KMS-11 (cell line): ENCODE data around the gene HDAC4.

Source experiments
- H2AFZ ChIP-seq: fragments of 200-600 bp; sonication (generic); 2 replicates; pipeline ENCODE4 v1.6.1; 2016; ENCODE audit warnings: antibody characterized with exemption, mixed run types, low read depth
- H3K27ac ChIP-seq: fragments of 200-600 bp; sonication (generic); 2 replicates; pipeline ENCODE4 v1.6.1; 2016; ENCODE audit warnings: mild to moderate bottlenecking, mixed run types
- H3K27me3 ChIP-seq: fragments of 200-600 bp; sonication (generic); 2 replicates; pipeline ENCODE4 v1.6.1; 2017; ENCODE audit warnings: mild to moderate bottlenecking, low read depth, mixed run types, moderate library complexity; ENCODE audit not compliant: insufficient read depth
- H3K36me3 ChIP-seq: fragments of 200-600 bp; sonication (generic); 2 replicates; pipeline ENCODE4 v1.6.1; 2017; ENCODE audit warnings: mild to moderate bottlenecking, mixed run types; ENCODE audit not compliant: insufficient read depth
- H3K4me1 ChIP-seq: fragments of 200-600 bp; sonication (generic); 2 replicates; pipeline ENCODE4 v1.6.1; 2016; ENCODE audit warnings: mild to moderate bottlenecking, low read depth, mixed run types; ENCODE audit not compliant: poor library complexity, severe bottlenecking
- H3K4me2 ChIP-seq: fragments of 200-600 bp; sonication (generic); 2 replicates; pipeline ENCODE4 v1.7.0; 2016; ENCODE audit warnings: mild to moderate bottlenecking, mixed run types
- H3K4me3 ChIP-seq: fragments of 200-600 bp; sonication (generic); IDR thresholded peaks from 2 replicates; pipeline ENCODE4 v1.6.1; 2017; ENCODE audit warnings: low read depth, low read length, mixed read lengths; ENCODE audit not compliant: insufficient read depth
- H3K79me2 ChIP-seq: fragments of 200-600 bp; sonication (generic); 2 replicates; pipeline ENCODE4 v1.6.1; 2016; ENCODE audit warnings: low read depth, mixed run types; ENCODE audit not compliant: insufficient read depth
- H3K9ac ChIP-seq: fragments of 200-600 bp; sonication (generic); 2 replicates; pipeline ENCODE4 v1.6.1; 2016; ENCODE audit warnings: mild to moderate bottlenecking, mixed run types
- H4K20me1 ChIP-seq: fragments of 200-600 bp; sonication (generic); 2 replicates; pipeline ENCODE4 v1.6.1; 2016; ENCODE audit warnings: mild to moderate bottlenecking, mixed run types; ENCODE audit not compliant: insufficient read depth
- TF ChIP-seq, protein P1 (sequence below): fragments of 200-600 bp; sonication (generic); conservative IDR thresholded peaks from 2 replicates; pipeline ENCODE4 v1.6.1; 2017; ENCODE audit warnings: low read depth, mild to moderate bottlenecking, antibody characterized with exemption, low read length, moderate library complexity, mixed read lengths

HDAC4 gene

DNA sequence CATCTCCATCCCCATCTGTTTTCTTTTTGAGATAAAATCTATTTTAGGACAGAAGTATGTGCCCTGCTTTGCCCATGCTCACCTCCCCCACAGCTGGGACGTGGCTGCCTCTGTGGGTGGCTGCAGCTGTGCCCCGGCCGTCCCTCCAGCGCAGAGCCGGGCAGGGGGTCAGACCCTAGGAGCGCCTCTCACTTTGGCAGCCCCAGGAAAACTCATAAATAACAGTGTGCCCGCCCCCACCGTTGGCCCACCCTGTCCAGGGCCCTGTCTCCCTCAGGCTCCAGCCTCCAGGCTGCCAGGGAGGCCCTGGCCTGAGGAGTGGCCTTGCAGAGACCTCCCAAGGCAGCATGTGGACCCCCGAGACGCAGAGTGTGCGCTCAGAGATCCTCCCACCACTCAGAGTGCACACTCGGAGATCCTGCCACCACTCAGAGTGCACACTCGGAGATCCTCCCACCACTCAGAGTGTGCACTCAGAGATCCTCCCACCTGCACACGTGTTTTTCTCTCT lies 374.8 kb downstream of the HDAC4 start:
- Histone ChIP-seq H3K27ac (no peak overlapping the region), H3K9ac (no peak overlapping the region), H3K4me1 (no peaks in the 10 kb centered on the region), H3K4me3 (no peak overlapping the region), H3K79me2 (no peaks in the 10 kb centered on the region), H2AFZ (no peak overlapping the region), H3K27me3 (peaks cover 25% of the 10 kb centered on the region; the same call in 1 of the 2 replicates), H4K20me1 (no peaks in the 10 kb centered on the region), H3K36me3 (no peaks in the 10 kb centered on the region), H3K4me2 (no peak overlapping the region)
- TF ChIP-seq, protein P1, sequence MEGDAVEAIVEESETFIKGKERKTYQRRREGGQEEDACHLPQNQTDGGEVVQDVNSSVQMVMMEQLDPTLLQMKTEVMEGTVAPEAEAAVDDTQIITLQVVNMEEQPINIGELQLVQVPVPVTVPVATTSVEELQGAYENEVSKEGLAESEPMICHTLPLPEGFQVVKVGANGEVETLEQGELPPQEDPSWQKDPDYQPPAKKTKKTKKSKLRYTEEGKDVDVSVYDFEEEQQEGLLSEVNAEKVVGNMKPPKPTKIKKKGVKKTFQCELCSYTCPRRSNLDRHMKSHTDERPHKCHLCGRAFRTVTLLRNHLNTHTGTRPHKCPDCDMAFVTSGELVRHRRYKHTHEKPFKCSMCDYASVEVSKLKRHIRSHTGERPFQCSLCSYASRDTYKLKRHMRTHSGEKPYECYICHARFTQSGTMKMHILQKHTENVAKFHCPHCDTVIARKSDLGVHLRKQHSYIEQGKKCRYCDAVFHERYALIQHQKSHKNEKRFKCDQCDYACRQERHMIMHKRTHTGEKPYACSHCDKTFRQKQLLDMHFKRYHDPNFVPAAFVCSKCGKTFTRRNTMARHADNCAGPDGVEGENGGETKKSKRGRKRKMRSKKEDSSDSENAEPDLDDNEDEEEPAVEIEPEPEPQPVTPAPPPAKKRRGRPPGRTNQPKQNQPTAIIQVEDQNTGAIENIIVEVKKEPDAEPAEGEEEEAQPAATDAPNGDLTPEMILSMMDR: no peak

DNA sequence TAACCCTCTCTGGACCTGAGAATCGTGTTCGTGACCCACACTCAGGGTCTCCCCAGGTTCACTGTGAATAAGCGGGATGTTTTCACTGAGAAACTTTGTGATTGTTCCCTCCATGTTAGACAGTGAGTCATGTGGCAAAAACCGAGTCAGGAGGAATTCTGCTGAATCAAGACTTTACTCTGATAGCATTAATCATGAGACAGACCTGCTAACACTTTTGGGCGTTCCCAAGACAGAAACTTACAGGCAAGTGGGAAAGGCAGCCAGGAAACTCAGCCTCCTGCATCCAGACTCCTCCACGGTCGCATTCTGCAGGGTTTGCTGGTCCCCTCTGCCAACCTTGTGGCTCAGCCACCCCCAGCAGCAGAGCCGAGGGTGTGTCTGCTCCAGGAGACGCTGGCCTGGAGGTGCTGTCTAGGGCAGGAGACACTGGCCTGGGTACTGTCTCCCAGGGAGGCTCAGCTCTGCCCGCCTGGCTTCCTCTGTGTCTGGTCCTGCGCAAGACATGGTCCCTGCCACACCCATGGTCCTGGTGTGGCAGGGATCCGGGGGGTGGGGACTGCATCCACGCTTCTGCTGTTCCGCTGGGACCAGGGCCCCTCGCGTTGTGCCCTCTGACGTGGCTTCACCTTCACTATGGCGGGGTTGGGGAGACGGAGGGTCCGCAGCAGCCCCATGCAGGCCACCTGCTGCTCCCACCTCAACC lies 375.6 kb downstream of the HDAC4 start:
- H3K36me3 ChIP-seq: no peaks in the 10 kb centered on the region
- TF ChIP-seq, protein P1: no peak

DNA sequence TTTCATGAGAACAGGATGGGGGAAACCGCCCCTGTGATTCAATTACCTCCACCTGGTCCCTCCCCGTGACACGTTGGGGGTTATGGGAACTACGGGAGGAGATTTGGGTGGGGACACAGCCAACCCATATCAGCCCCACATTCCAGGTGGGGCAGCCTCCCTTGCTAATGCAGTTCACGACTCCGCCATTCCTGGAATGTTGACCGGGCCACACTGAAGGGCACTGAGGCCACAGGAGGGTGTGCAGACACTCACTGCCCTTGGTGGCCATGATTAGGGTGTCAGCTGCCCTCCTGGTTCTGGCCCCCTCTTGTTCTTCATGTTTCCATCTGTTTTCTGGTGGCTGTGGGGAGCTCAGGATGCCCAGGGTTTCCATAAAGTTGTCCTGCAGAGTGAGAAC lies 376.6 kb downstream of the HDAC4 start:
- H3K4me3 ChIP-seq: no peak overlapping the region
- H3K4me1 ChIP-seq: no peaks in the 10 kb centered on the region
- H3K36me3 ChIP-seq: no peaks in the 10 kb centered on the region
- H3K27me3 ChIP-seq: peaks cover 25% of the 10 kb centered on the region; the same call in 1 of the 2 replicates
- H3K9ac ChIP-seq: no peak overlapping the region
- H3K79me2 ChIP-seq: no peaks in the 10 kb centered on the region
- no peak overlapping the region for H3K27ac ChIP-seq
- TF ChIP-seq, protein P1: no peak
- no peaks in the 10 kb centered on the region for H4K20me1 ChIP-seq
- no peak overlapping the region for H3K4me2 ChIP-seq
- no peak overlapping the region for H2AFZ ChIP-seq

More for the DNA sequence above, 375.6 kb downstream of the HDAC4 start:
- Histone ChIP-seq H4K20me1 (no peaks in the 10 kb centered on the region), H3K9ac (no peak overlapping the region), H3K4me2 (no peak overlapping the region), H2AFZ (no peak overlapping the region), H3K4me1 (no peaks in the 10 kb centered on the region), H3K27me3 (peaks cover 25% of the 10 kb centered on the region; the same call in 1 of the 2 replicates), H3K4me3 (no peak overlapping the region), H3K79me2 (no peaks in the 10 kb centered on the region), H3K27ac (no peak overlapping the region)

DNA sequence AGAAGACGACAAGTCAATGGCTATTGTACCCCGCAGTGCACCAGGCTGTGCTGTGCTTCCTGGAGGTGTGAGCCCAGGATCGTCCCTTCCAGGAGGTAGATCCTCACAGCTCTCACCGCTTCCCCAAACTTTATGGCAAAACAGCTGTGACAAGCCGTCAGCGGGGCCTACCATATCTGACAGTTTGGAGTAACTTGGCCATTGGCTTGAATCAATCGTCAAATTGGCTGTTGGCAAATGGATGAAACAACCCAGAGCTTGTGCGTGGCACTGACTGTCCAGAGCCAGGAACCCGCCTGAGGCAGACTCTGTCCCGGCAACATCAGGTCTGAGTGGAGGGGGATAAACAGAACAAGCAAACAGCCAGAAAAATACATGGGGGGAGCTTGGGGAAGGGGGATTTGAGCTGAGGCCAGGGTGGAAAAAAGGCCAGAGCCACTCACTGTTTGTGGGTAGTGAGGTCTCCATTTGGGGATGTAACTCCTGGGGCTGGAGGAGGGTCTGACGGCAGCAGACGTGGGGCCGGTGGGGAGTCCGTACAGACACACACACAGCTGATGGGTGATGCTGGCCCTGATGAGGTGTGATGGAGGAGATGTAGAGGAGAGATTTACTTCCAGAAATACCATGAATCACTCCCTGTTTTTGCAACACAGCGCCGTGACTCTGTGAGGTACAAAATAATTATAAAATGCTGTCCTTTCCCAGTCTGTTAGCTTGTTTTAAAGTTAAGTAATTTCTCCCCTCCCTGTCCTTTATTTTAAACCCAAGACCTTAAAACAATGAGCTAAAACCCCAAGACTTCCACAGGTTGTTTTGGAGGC lies 378.2 kb downstream of the HDAC4 start:
- peaks cover 25% of the 10 kb centered on the region; the same call in 1 of the 2 replicates for H3K27me3 ChIP-seq
- H3K4me3 ChIP-seq: no peak overlapping the region
- no peak overlapping the region for H3K27ac ChIP-seq
- H4K20me1 ChIP-seq: no peaks in the 10 kb centered on the region
- H2AFZ ChIP-seq: no peak overlapping the region
- no peaks in the 10 kb centered on the region for H3K79me2 ChIP-seq
- H3K4me2 ChIP-seq: no peak overlapping the region
- no peaks in the 10 kb centered on the region for H3K4me1 ChIP-seq
- TF ChIP-seq, protein P1: no peak
- H3K36me3 ChIP-seq: no peaks in the 10 kb centered on the region
- H3K9ac ChIP-seq: no peak overlapping the region
